GM18517 (cell line): Measurements from ENCODE around the gene PPM1N.

Experiments
- ATAC-seq: cut with Tn5 transposase; IDR thresholded peaks from one replicate; pipeline ENCODE4 v1.9.1; 2021; ENCODE audit warnings: mild to moderate bottlenecking, moderate library complexity; ENCODE audit not compliant: unreplicated experiment

Gene PPM1N

GRCh38 chr19:45526143-45526542 is 27.9 kb downstream of the PPM1N start:
- ATAC-seq, result no peak

- ATAC-seq, result no peak
Measured at GRCh38 chr19:45526971-45527370, 28.7 kb downstream of the PPM1N start.

- ATAC-seq, result no peak
Measured at GRCh38 chr19:45527731-45528130, 29.5 kb downstream of the PPM1N start.

- no peak for ATAC-seq
Measured at GRCh38 chr19:45528149-45528743, 30.0 kb downstream of the PPM1N start.

GRCh38 chr19:45528744-45529419 is 30.6 kb downstream of the PPM1N start:
- no peak for ATAC-seq

GRCh38 chr19:45529420-45529785 is 31.2 kb downstream of the PPM1N start:
- ATAC-seq, result no peak

GRCh38 chr19:45531349-45531748 is 33.1 kb downstream of the PPM1N start:
- no peak for ATAC-seq

- no peak for ATAC-seq
Measured at GRCh38 chr19:45539459-45539858, 41.2 kb downstream of the PPM1N start.

- no peak for ATAC-seq
Measured at GRCh38 chr19:45542234-45542668, 44.0 kb downstream of the PPM1N start.

GRCh38 chr19:45547211-45547770 is 49.0 kb downstream of the PPM1N start:
- no peak for ATAC-seq

- no peak for ATAC-seq
Measured at GRCh38 chr19:45547965-45548609, 49.8 kb downstream of the PPM1N start.
